ENCODE results near the gene FKBP5. TPM values are rescaled to one million over a fixed set of nuclear protein-coding genes. Genes with fewer than 3 reads are reported as not detected.

FKBP5 gene
- total and polyA plus RNA-seq, 9 of the 15 experiments (the other 6 are each of a cell fraction or from before 2014, with no cell fraction given), result 32.7 to 151 (median 75.0) TPM

- TF ChIP-seq ZNF280B (CRISPR knock-in tag; IDR thresholded peaks at IDR 0.05) (no peak), BRCA1 (IDR thresholded peaks at IDR 0.05) (no peak), BRCA1 (CRISPR knock-in tag; IDR thresholded peaks at IDR 0.05) (no peak), ATF7 (IDR thresholded peaks at IDR 0.05) (peak; percentile 67), NCOA6 (IDR thresholded peaks at IDR 0.05) (no peak), ZNF830 (CRISPR knock-in tag; IDR thresholded peaks at IDR 0.05) (no peak), BACH1 (tag; IDR thresholded peaks at IDR 0.05) (peak; percentile 100), PURB (CRISPR knock-in tag; IDR thresholded peaks at IDR 0.05; ENCODE audit: low read depth) (no peak), MAX (CRISPR knock-in tag; IDR thresholded peaks at IDR 0.05) (peak; percentile 99), HEY1 (CRISPR knock-in tag; IDR thresholded peaks at IDR 0.05; ENCODE audit: borderline replicate concordance) (no peak), KDM5B (IDR thresholded peaks at IDR 0.05; ENCODE audit: insufficient replicate concordance, low read depth, low read length) (peak; percentile 80), ZNF644 (tag; IDR thresholded peaks at IDR 0.05; ENCODE audit: low read depth) (peak; percentile 45; the same call in 1 of the 2 replicates), POLR2A (conservative IDR thresholded peaks at IDR 0.05) (peak; percentile 78), STAT5B (CRISPR knock-in tag; IDR thresholded peaks at IDR 0.05) (no peak), POLR2G (IDR thresholded peaks at IDR 0.05; ENCODE audit: low read depth, low read length) (peak; percentile 90), SAP30 (IDR thresholded peaks at IDR 0.05; ENCODE audit: borderline replicate concordance, insufficient read depth, low read depth, low read length, poor library complexity, severe bottlenecking) (peak; percentile 64), E2F6 (IDR thresholded peaks at IDR 0.05; ENCODE audit: borderline replicate concordance in 1 of 2, extremely low read depth in 1 of 2, insufficient read depth in 1 of 2, insufficient read length in 1 of 2, low read depth in 1 of 2, low read length in 1 of 2, poor library complexity in 1 of 2, severe bottlenecking in 1 of 2) (peak; percentile 97 to 98), MLLT1 (IDR thresholded peaks at IDR 0.05) (peak; percentile 49 to 99; a peak in 3 of 4 replicates), ADNP (tag; IDR thresholded peaks at IDR 0.05) (no peak), CBFB (CRISPR knock-in tag; IDR thresholded peaks at IDR 0.05) (peak; percentile 98), ID3 (CRISPR knock-in tag; IDR thresholded peaks at IDR 0.05) (no peak), ID3 (tag; IDR thresholded peaks at IDR 0.05) (peak; percentile 87)
Measured at GRCh38 chr6:35727935-35728682, 39.4 kb upstream of the FKBP5 start (continued).
